Measurements from ENCODE around the gene CAGE1.

DNA sequence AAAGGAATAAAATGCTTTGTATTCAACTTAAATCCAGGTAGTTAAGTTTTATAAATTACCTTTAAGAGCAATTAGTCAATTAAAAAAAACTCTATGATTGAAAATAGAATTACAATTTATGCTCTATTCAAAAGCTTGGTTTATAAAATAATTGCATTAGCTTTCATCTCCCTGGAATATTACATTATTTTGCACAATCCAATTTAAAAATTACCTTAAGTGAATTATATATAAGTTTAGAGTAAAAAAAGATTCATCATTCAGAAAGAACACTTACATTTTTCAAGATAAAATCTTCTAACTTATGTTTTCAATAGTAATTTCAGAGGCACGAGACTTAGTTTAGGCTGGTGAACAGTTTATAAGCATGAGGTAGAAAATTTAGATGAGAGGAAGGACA is 91.4 kb downstream of the CAGE1 start:
- TF ChIP-seq POLR2A (IDR thresholded peaks at IDR 0.05) (no peak), POLR2AphosphoS5 (IDR thresholded peaks at IDR 0.05) (no peak), EP300 (IDR thresholded peaks at IDR 0.05) (no peak)
- TF ChIP-seq, protein P1, sequence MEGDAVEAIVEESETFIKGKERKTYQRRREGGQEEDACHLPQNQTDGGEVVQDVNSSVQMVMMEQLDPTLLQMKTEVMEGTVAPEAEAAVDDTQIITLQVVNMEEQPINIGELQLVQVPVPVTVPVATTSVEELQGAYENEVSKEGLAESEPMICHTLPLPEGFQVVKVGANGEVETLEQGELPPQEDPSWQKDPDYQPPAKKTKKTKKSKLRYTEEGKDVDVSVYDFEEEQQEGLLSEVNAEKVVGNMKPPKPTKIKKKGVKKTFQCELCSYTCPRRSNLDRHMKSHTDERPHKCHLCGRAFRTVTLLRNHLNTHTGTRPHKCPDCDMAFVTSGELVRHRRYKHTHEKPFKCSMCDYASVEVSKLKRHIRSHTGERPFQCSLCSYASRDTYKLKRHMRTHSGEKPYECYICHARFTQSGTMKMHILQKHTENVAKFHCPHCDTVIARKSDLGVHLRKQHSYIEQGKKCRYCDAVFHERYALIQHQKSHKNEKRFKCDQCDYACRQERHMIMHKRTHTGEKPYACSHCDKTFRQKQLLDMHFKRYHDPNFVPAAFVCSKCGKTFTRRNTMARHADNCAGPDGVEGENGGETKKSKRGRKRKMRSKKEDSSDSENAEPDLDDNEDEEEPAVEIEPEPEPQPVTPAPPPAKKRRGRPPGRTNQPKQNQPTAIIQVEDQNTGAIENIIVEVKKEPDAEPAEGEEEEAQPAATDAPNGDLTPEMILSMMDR (IDR thresholded peaks at IDR 0.05) = no peak

Data from stomach (tissue), 4 donors.